Hepatocyte (in vitro differentiated cells): Measurements from ENCODE around the gene P2RY8. TPM values are rescaled to one million over a fixed set of nuclear protein-coding genes. Genes with fewer than 3 reads are reported as not detected.

Experiments
- DNase-seq: peaks from one replicate; pipeline ENCODE4 v3.0.0-alpha.2; 2016; ENCODE audit warnings: low spot score
- H2AFZ ChIP-seq: fragments of 200-600 bp; sonication (generic); 2 replicates; pipeline ENCODE4 v1.6.0; 2016; ENCODE audit warnings: antibody characterized with exemption, mild to moderate bottlenecking
- H3K27ac ChIP-seq: fragments of 200-600 bp; sonication (generic); 2 replicates; pipeline ENCODE4 v1.5.1; 2016; ENCODE audit warnings: mild to moderate bottlenecking
- H3K27me3 ChIP-seq: fragments of 200-600 bp; sonication (generic); 2 replicates; pipeline ENCODE4 v1.6.1; 2016
- H3K36me3 ChIP-seq: fragments of 200-600 bp; sonication (generic); replicated peaks from 2 replicates; pipeline ENCODE4 v1.5.1; 2016; ENCODE audit warnings: low read depth; ENCODE audit not compliant: insufficient read depth
- H3K4me1 ChIP-seq: fragments of 200-600 bp; sonication (generic); 2 replicates; pipeline ENCODE4 v1.5.1; 2016; ENCODE audit warnings: mild to moderate bottlenecking, moderate library complexity; ENCODE audit not compliant: insufficient read depth
- H3K4me2 ChIP-seq: fragments of 200-600 bp; sonication (generic); 2 replicates; pipeline ENCODE4 v1.6.0; 2016
- H3K4me3 ChIP-seq: fragments of 200-600 bp; sonication (generic); 2 replicates; pipeline ENCODE4 v1.5.1; 2016; ENCODE audit warnings: mild to moderate bottlenecking
- H3K79me2 ChIP-seq: fragments of 200-600 bp; sonication (generic); 2 replicates; pipeline ENCODE4 v1.6.0; 2017; ENCODE audit warnings: mild to moderate bottlenecking
- H3K9me2 ChIP-seq: fragments of 200-600 bp; sonication (generic); replicated peaks from 2 replicates; pipeline ENCODE4 v1.6.0; 2017; ENCODE audit warnings: mild to moderate bottlenecking; ENCODE audit not compliant: insufficient read depth
- H3K9me3 ChIP-seq: fragments of 200-600 bp; sonication (generic); 2 replicates; pipeline ENCODE4 v1.5.1; 2016; ENCODE audit warnings: low read depth, mild to moderate bottlenecking
- H4K20me1 ChIP-seq: fragments of 200-600 bp; sonication (generic); 2 replicates; pipeline ENCODE4 v1.6.0; 2016; ENCODE audit warnings: mild to moderate bottlenecking; ENCODE audit not compliant: insufficient read depth, poor library complexity, severe bottlenecking
- EZH2 ChIP-seq: fragments of 200-600 bp; sonication (generic); IDR thresholded peaks from 2 replicates; pipeline ENCODE4 v1.6.1; 2016; ENCODE audit warnings: antibody characterized with exemption, mild to moderate bottlenecking, borderline replicate concordance
- EZH2phosphoT487 ChIP-seq: fragments of 200-600 bp; sonication (generic); IDR thresholded peaks from one replicate; pipeline ENCODE4 v1.6.1; 2018; ENCODE audit warnings: antibody characterized with exemption, mild to moderate bottlenecking, low read depth, moderate library complexity; ENCODE audit not compliant: unreplicated experiment, severe bottlenecking
- WGBS: methylation state at CpG from one replicate; pipeline ENCODE4 v1.1.6; 2016; ENCODE audit warnings: low lambda C conversion rate; ENCODE audit errors: missing lambda C conversion rate; 5-methylcytosine and 5-hydroxymethylcytosine counted together
- polyA plus RNA-seq: library from polyadenylated mRNA; unstranded; fragments of >200 nt; fragmentation: Nextera tagmentation; extraction: Ambion mirVana; gene quantifications from 2 replicates; pipeline ENCODE4 v1.2.1, GENCODE V29; 2016
- total RNA-seq: library from RNA; depleted of rRNA; stranded (reverse); fragments of >200 nt; gene quantifications from 2 replicates; pipeline ENCODE4 v1.2.3, GENCODE V29; 2014
- TF ChIP-seq, protein P1 (sequence below): fragments of 200-600 bp; sonication (generic); IDR thresholded peaks from 2 replicates; pipeline ENCODE4 v1.5.1; 2016; ENCODE audit warnings: antibody characterized with exemption, mild to moderate bottlenecking; ENCODE audit not compliant: poor library complexity

The P2RY8 gene
- total and polyA plus RNA-seq, 2 experiments from 2014 or later, result 0.07 to 0.54 TPM

DNA sequence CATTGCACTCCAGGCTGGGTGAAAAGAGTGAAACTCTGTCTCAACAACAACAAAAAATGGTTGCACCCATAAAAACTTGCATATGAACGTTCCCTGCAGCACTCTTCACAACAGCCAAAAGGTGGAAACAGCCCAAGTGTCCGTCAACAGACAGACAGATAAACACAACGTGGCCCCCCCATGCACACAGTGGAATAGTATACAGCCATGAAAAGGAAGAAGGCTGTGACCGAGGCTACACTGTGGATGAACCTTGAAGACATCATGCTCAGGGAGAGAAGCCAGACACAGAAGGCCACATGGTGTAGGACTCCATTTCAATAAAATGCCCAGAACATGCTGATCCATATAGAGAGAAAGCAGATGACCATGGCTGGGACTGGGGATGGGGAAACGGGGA is 50.8 kb downstream of the P2RY8 start:
- no peaks in the 10 kb centered on the region for H4K20me1 ChIP-seq
- TF ChIP-seq EZH2 (no peak), EZH2phosphoT487 (no peak)
- TF ChIP-seq, protein P1, sequence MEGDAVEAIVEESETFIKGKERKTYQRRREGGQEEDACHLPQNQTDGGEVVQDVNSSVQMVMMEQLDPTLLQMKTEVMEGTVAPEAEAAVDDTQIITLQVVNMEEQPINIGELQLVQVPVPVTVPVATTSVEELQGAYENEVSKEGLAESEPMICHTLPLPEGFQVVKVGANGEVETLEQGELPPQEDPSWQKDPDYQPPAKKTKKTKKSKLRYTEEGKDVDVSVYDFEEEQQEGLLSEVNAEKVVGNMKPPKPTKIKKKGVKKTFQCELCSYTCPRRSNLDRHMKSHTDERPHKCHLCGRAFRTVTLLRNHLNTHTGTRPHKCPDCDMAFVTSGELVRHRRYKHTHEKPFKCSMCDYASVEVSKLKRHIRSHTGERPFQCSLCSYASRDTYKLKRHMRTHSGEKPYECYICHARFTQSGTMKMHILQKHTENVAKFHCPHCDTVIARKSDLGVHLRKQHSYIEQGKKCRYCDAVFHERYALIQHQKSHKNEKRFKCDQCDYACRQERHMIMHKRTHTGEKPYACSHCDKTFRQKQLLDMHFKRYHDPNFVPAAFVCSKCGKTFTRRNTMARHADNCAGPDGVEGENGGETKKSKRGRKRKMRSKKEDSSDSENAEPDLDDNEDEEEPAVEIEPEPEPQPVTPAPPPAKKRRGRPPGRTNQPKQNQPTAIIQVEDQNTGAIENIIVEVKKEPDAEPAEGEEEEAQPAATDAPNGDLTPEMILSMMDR, result no peak
- H3K9me2 ChIP-seq, result no peaks in the 10 kb centered on the region
- WGBS, result 94% methylated on average over 5 of the region's 5 CpGs
- H2AFZ ChIP-seq, result no peak overlapping the region
- H3K27ac ChIP-seq, result no peak overlapping the region
- no peaks in the 10 kb centered on the region for H3K27me3 ChIP-seq
- no peak overlapping the region for H3K4me2 ChIP-seq
- no peaks in the 10 kb centered on the region for H3K4me1 ChIP-seq
- H3K79me2 ChIP-seq, result no peaks in the 10 kb centered on the region
- H3K4me3 ChIP-seq, result no peak overlapping the region
- H3K36me3 ChIP-seq, result no peaks in the 10 kb centered on the region
- no peak for DNase-seq
- H3K9me3 ChIP-seq, result no peaks in the 10 kb centered on the region

DNA sequence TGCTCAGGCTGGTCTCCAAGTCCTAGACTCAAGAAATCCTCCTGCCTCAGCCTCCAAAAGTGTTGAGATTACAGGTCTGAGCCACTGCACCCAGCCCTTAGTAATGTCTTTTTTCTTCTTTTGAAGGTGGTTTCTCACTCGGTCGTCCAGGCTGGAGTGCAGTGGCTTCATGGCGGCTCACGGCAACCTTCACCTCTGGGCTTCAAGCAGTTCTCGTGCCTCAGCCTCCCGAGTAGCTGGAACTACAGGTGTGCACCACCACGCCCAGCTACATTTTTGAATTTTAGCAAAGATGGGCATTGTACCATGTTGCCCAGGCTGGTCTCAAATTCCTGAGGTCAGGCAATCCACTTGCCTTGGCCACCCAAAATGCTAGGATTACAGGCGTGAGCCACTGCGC is 52.0 kb downstream of the P2RY8 start:
- no peak for DNase-seq
- H3K4me3 ChIP-seq, result no peak overlapping the region
- no peaks in the 10 kb centered on the region for H3K79me2 ChIP-seq
- 95% methylated on average over 9 of the region's 9 CpGs for WGBS
- H3K9me3 ChIP-seq, result no peaks in the 10 kb centered on the region
- TF ChIP-seq EZH2phosphoT487, result no peak
- no peak for TF ChIP-seq EZH2
- TF ChIP-seq, protein P1, result no peak
- H4K20me1 ChIP-seq, result no peaks in the 10 kb centered on the region
- no peaks in the 10 kb centered on the region for H3K36me3 ChIP-seq
- H3K9me2 ChIP-seq, result no peaks in the 10 kb centered on the region
- no peaks in the 10 kb centered on the region for H3K4me1 ChIP-seq
- no peaks in the 10 kb centered on the region for H3K27me3 ChIP-seq
- no peak overlapping the region for H3K27ac ChIP-seq
- H3K4me2 ChIP-seq, result no peak overlapping the region
- H2AFZ ChIP-seq, result no peak overlapping the region

DNA sequence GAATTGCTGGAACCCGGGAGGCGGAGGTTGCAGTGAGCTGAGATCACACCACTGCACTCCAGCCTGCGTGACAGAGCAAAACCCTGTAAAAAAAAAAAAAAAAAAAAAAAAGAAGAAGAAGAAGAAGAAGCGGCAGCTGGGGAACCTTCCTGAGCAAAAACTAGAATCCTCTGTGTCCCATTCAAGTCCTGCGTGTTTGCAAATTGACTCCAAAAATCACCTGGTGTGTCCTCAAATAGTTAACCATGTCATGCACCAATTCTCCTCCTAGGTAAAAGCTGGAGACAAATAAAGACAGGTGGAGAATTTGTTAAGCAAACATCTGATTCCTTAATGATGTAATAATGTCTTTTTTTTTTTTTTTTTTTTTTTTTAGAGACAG is 52.4 kb downstream of the P2RY8 start:
- WGBS, result 91% methylated on average over 5 of the region's 5 CpGs
- no peaks in the 10 kb centered on the region for H4K20me1 ChIP-seq
- H3K27ac ChIP-seq, result no peak overlapping the region

More for the DNA sequence above, 52.4 kb downstream of the P2RY8 start:
- Histone ChIP-seq H2AFZ (no peak overlapping the region), H3K4me3 (no peak overlapping the region), H3K79me2 (no peaks in the 10 kb centered on the region), H3K27me3 (no peaks in the 10 kb centered on the region), H3K4me1 (no peaks in the 10 kb centered on the region), H3K4me2 (no peak overlapping the region), H3K9me3 (no peaks in the 10 kb centered on the region), H3K9me2 (no peaks in the 10 kb centered on the region), H3K36me3 (no peaks in the 10 kb centered on the region)
- TF ChIP-seq EZH2phosphoT487, result no peak
- TF ChIP-seq, protein P1, result no peak
- no peak for TF ChIP-seq EZH2
- DNase-seq, result no peak
